ENCODE data around the gene ARSB. TPM values are rescaled to one million over a fixed set of nuclear protein-coding genes. Genes with fewer than 3 reads are reported as not detected.

The ARSB gene
- polyA plus RNA-seq, 1 of the 3 experiments (the other 2 are of a cell fraction), result 12.5 TPM

- TF ChIP-seq USF1 (IDR thresholded peaks at IDR 0.05; ENCODE audit: borderline replicate concordance, low read depth) (peak; percentile 32; the same call in 1 of the 2 replicates), CHD2 (IDR thresholded peaks at IDR 0.05; ENCODE audit: low read length, partially characterized antibody) (no peak), RAD21 (IDR thresholded peaks at IDR 0.05; ENCODE audit: low read length) (no peak)
Observed at GRCh38 chr5:78747705-78748359, 237.3 kb downstream of the ARSB start (continued).

GRCh38 chr5:78747055-78747454 is 238.1 kb downstream of the ARSB start:
- Histone ChIP-seq H4K20me1 (ENCODE audit: insufficient read depth) (no peaks in the 10 kb centered on the region), H3K27ac (ENCODE audit: low read depth in 2 of 2, low read length in 1 of 2) (peak overlapping the region in 1 of 2 experiments; percentile 88; a peak in 2 of 4 replicates), H3K9me2 (no peaks in the 10 kb centered on the region), H3K4me2 (peak overlapping the region; percentile 57), H3K4me3 (ENCODE audit: low read depth in 2 of 2, low read length in 1 of 2) (no peak overlapping the region), H3K9ac (peak overlapping the region; percentile 34; the same call in 1 of the 2 replicates), H3K9me3 (no peaks in the 10 kb centered on the region), H3F3A (replicated peaks; ENCODE audit: insufficient read depth) (peaks cover 4% of the 10 kb centered on the region), H3K4me1 (ENCODE audit: control insufficient read depth in 1 of 2, insufficient read depth in 2 of 2, low read depth in 1 of 2, low read length in 1 of 2) (peaks cover 9 to 13% of the 10 kb centered on the region in 2 experiments; a peak in 3 of 4 replicates), H3K27me3 (ENCODE audit: insufficient read depth) (no peaks in the 10 kb centered on the region), H2AFZ (ENCODE audit: low read depth) (no peak overlapping the region; the same call in 1 of the 2 replicates), H3K36me3 (replicated peaks in 1 of 2; ENCODE audit: control insufficient read depth in 1 of 2, insufficient read depth in 2 of 2, low read length in 1 of 2) (no peaks in the 10 kb centered on the region), H3K79me2 (ENCODE audit: insufficient read depth) (no peaks in the 10 kb centered on the region)
- ChIA-PET POLR2A (no interaction called here), CTCF (interaction anchor here (0.6 to 1.1 kb wide), 2 partner anchors 46 to 213 kb away, joined by 3 read pairs; no protein-coding TSS in a partner anchor)
- TF ChIP-seq RFX5 (IDR thresholded peaks at IDR 0.05; ENCODE audit: low read length) (no peak), USF1 (IDR thresholded peaks at IDR 0.05; ENCODE audit: borderline replicate concordance, low read depth) (no peak), FOXJ3 (CRISPR knock-in tag; IDR thresholded peaks at IDR 0.05) (no peak)
- DNase-seq, result no peak
- WGBS (ENCODE audit: low lambda C conversion rate), result 84% methylated on average over 10 of the region's 10 CpGs

GRCh38 chr5:78746021-78746770 is 238.9 kb downstream of the ARSB start:
- POLR2A ChIA-PET, result no interaction called here

More at GRCh38 chr5:78746021-78746770, 238.9 kb downstream of the ARSB start:
- no peak overlapping the region for H2AFZ ChIP-seq (ENCODE audit: low read depth)
- TF ChIP-seq TCF12 (IDR thresholded peaks at IDR 0.05) (0 out of 2 replicates have a peak, but pooled peaks have one; percentile 10), FOXJ3 (CRISPR knock-in tag; IDR thresholded peaks at IDR 0.05) (no peak), PBX3 (IDR thresholded peaks at IDR 0.05) (peak; percentile 54)
- peaks cover 6 to 13% of the 10 kb centered on the region in 2 experiments; a peak in 3 of 4 replicates for H3K4me1 ChIP-seq (ENCODE audit: control insufficient read depth in 1 of 2, insufficient read depth in 2 of 2, low read depth in 1 of 2, low read length in 1 of 2)
- H3K4me3 ChIP-seq (ENCODE audit: low read depth in 2 of 2, low read length in 1 of 2), result no peak overlapping the region
- no peaks in the 10 kb centered on the region for H3K27me3 ChIP-seq (ENCODE audit: insufficient read depth)
- H3K36me3 ChIP-seq (replicated peaks in 1 of 2; ENCODE audit: control insufficient read depth in 1 of 2, insufficient read depth in 2 of 2, low read length in 1 of 2), result no peaks in the 10 kb centered on the region
- H3K9ac ChIP-seq, result no peak overlapping the region
- no peak for DNase-seq
- no peaks in the 10 kb centered on the region for H3K79me2 ChIP-seq (ENCODE audit: insufficient read depth)
- CTCF ChIA-PET, result no interaction called here
- no peaks in the 10 kb centered on the region for H4K20me1 ChIP-seq (ENCODE audit: insufficient read depth)
- peak overlapping the region in 1 of 2 experiments; percentile 43; a peak in 1 of 4 replicates for H3K27ac ChIP-seq (ENCODE audit: low read depth in 2 of 2, low read length in 1 of 2)
- peaks cover 4% of the 10 kb centered on the region for H3F3A ChIP-seq (replicated peaks; ENCODE audit: insufficient read depth)
- WGBS (ENCODE audit: low lambda C conversion rate), result 69% methylated on average over 6 of the region's 6 CpGs
- H3K9me2 ChIP-seq, result no peaks in the 10 kb centered on the region
- H3K4me2 ChIP-seq, result no peak overlapping the region; the same call in 1 of the 2 replicates
- no peaks in the 10 kb centered on the region for H3K9me3 ChIP-seq

All from SK-N-SH (cell line).